CD4-positive, alpha-beta T cell (primary cell): ENCODE measurements around the gene NECTIN4. TPM values are rescaled to one million over a fixed set of nuclear protein-coding genes. Genes with fewer than 3 reads are reported as not detected.

Experiments used
- ATAC-seq: fragments of 200-7000 bp; cut with Tn5 transposase; one replicate; pipeline ENCODE4 v1.10.0; 2022; ENCODE audit warnings: mild to moderate bottlenecking; ENCODE audit not compliant: poor library complexity
- CTCF ChIA-PET: fragments of 350-600 bp; sonication (Branson Sonifier 250); formaldehyde crosslinking; loops from one replicate; lab custom pipeline; 2021; ENCODE audit warnings: antibody characterized with exemption, inconsistent platforms; lab: Charles Lee
- POLR2A ChIA-PET: fragments of 350-600 bp; sonication (Branson Sonifier 250); formaldehyde crosslinking; loops from one replicate; lab custom pipeline; 2021; ENCODE audit warnings: antibody characterized with exemption, inconsistent platforms; lab: Charles Lee
- DNase-seq, 14 experiments: peaks; one replicate each; pipeline ENCODE4 v3.0.0-alpha.2; 2013 to 2020; ENCODE audit warnings: mixed read lengths in 2 of 14
- H3K27ac ChIP-seq, 2 donors: one replicate each; pipeline versions ENCODE4 v1.5.1 to v1.7.0; 2013; ENCODE audit warnings: low read length in 2 of 2, low read depth in 1 of 2, mild to moderate bottlenecking in 1 of 2
- H3K27me3 ChIP-seq, 2 experiments: 1 replicate in 1 of 2; 2 replicates in 1 of 2; pipeline versions ENCODE4 v1.6.1 to v1.7.0; 2013; ENCODE audit warnings: low read length in 2 of 2, control low read depth in 1 of 2, mild to moderate bottlenecking in 1 of 2, moderate library complexity in 1 of 2; ENCODE audit not compliant: insufficient read depth in 2 of 2, control insufficient read depth in 1 of 2
- H3K36me3 ChIP-seq: one replicate; pipeline ENCODE4 v1.6.1; 2013; ENCODE audit warnings: low read length, control low read depth; ENCODE audit not compliant: insufficient read depth
- H3K4me1 ChIP-seq: one replicate; pipeline ENCODE4 v1.6.1; 2013; ENCODE audit warnings: low read length, control low read depth; ENCODE audit not compliant: insufficient read depth
- H3K4me3 ChIP-seq: one replicate; pipeline ENCODE4 v1.5.1; 2013; ENCODE audit warnings: mild to moderate bottlenecking, low read length, moderate library complexity
- H3K9me3 ChIP-seq, 2 experiments: 1 replicate in 1 of 2; 2 replicates in 1 of 2; pipeline versions ENCODE4 v1.6.1 to v1.7.0; 2013; ENCODE audit warnings: low read length in 2 of 2, mild to moderate bottlenecking in 2 of 2, control low read depth in 1 of 2, moderate library complexity in 1 of 2; ENCODE audit not compliant: control insufficient read depth in 1 of 2, insufficient read depth in 1 of 2
- H3K27ac Mint-ChIP-seq: one replicate; pipeline ENCODE4 v1.8.0; 2020; ENCODE audit warnings: mixed read lengths
- H3K27me3 Mint-ChIP-seq: one replicate; pipeline ENCODE4 v1.8.0; 2021; ENCODE audit warnings: mixed read lengths
- H3K36me3 Mint-ChIP-seq: one replicate; pipeline ENCODE4 v1.8.0; 2021; ENCODE audit warnings: low read depth, mixed read lengths
- H3K4me1 Mint-ChIP-seq: one replicate; pipeline ENCODE4 v1.8.0; 2021; ENCODE audit warnings: low read depth, mixed read lengths
- H3K4me3 Mint-ChIP-seq: one replicate; pipeline ENCODE4 v1.8.0; 2020; ENCODE audit warnings: mild to moderate bottlenecking, mixed read lengths
- H3K9me3 Mint-ChIP-seq: one replicate; pipeline ENCODE4 v1.8.0; 2020; ENCODE audit warnings: mixed read lengths
- intact Hi-C, 2 experiments: fragments of 100-400 bp; cut with DNase I in 1 of 2; cut with micrococcal nuclease in 1 of 2; formaldehyde crosslinking; loops; one replicate each; pipeline versions ENCODE4 v1.15.1 to v1.9.0; 2023 to 2025; cut with DNase I, micrococcal nuclease
- total RNA-seq, 174 experiments: library from RNA in 2 of 174; stranded (reverse) in 2 of 174; gene quantifications; one replicate each; pipeline ENCODE4 v1.2.3 and lab custom pipeline; 2021 to 2026
- TF ChIP-seq, protein P1 (sequence below): fragments of 200-600 bp; IDR thresholded peaks from one replicate; pipeline ENCODE4 v1.8.0; 2022; ENCODE audit warnings: antibody characterized with exemption, mild to moderate bottlenecking

NECTIN4 gene
- total RNA-seq, 2 experiments from 2014 or later: 0.22 TPM

DNA sequence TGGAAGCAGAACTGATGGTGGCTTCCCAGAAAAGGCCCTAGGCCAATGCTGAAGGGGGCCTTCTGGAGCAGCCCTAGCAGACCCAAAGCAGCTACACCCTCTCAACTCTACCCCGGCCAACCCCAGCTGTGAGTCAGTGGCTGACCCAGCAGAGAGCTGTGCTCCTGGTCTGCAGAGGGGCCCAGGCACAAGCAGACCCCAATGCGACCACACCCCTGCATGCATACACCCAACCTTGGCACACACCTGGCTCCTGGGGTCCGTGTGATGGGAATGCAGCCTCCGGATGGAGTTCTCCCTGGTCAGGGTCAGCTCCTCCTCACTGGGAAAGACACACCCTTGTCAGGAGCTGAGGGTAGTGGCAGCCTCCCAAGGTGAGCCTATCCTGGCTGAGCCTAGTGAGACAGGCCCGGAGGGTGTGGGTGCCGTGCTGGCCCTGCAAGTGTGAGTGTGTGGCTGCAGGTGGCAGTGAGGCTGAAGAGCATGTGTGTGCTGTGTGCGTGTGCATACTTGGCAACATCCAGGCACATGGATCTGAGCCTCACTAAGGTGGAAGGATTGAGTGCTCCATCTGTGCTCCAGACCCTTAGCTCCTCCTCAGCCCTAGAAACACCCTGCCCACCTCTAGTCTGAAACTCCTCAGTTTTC is 15.8 kb downstream of the NECTIN4 start:
- no peak for DNase-seq

DNA sequence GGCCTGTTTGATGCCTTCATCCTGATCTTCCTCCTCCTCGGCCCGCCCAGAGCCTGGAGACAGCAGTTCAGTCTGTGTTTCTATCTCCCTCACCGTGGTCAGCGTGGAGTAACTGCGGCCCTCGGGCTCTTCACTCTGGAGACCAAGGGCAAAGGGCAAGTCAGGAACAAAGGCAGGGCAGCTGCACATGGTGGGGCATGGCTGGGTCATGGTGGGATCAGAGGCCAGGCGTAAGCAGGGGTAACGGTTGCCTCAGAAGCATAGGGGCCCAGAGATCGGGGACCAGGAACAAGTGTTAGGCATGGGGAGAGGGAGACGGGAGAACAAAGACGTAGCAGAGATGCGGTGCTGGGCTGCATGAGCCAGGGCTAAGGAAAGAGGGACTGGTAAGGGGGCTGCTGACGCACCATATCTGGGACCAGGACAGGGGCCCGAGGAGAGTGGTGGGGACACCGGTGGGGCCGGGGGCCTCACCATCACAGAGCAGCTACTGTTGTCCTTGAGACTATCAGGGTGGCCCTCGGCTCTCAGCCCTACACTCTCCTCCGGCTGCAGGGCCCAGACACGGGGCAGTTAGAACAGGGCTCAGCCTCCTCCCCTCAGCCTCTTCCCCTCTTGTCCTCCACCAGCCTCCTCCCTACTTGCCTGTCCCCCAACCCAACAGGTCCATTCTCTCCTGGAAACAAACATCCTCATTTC is 16.5 kb downstream of the NECTIN4 start:
- Histone ChIP-seq H3K9me3 (no peaks in the 10 kb centered on the region), H3K4me3 (no peak overlapping the region), H3K27me3 (no peaks in the 10 kb centered on the region), H3K27ac (no peak overlapping the region), H3K4me1 (peaks cover 35% of the 10 kb centered on the region), H3K36me3 (no peaks in the 10 kb centered on the region)
- ChIA-PET POLR2A (interaction anchor here (8.2 kb wide), 1 partner anchor 25 kb away, joined by 295 read pairs; the partner anchor contains the start of gene USF1), CTCF (no interaction called here)
- TF ChIP-seq, protein P1, sequence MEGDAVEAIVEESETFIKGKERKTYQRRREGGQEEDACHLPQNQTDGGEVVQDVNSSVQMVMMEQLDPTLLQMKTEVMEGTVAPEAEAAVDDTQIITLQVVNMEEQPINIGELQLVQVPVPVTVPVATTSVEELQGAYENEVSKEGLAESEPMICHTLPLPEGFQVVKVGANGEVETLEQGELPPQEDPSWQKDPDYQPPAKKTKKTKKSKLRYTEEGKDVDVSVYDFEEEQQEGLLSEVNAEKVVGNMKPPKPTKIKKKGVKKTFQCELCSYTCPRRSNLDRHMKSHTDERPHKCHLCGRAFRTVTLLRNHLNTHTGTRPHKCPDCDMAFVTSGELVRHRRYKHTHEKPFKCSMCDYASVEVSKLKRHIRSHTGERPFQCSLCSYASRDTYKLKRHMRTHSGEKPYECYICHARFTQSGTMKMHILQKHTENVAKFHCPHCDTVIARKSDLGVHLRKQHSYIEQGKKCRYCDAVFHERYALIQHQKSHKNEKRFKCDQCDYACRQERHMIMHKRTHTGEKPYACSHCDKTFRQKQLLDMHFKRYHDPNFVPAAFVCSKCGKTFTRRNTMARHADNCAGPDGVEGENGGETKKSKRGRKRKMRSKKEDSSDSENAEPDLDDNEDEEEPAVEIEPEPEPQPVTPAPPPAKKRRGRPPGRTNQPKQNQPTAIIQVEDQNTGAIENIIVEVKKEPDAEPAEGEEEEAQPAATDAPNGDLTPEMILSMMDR: no peak
- Mint-ChIP-seq H3K36me3 (peaks cover 20% of the 10 kb centered on the region), H3K4me1 (peaks cover 41% of the 10 kb centered on the region), H3K27me3 (no peaks in the 10 kb centered on the region), H3K4me3 (no peak overlapping the region), H3K9me3 (no peaks in the 10 kb centered on the region), H3K27ac (peak overlapping the region; percentile 30)
- ATAC-seq: no peak
- intact Hi-C loops: loop anchor here (1.0 to 2.0 kb wide), 2 partner anchors 18 to 24 kb away; no protein-coding TSS in a partner anchor
- no peak for DNase-seq

More for the DNA sequence above, 15.8 kb downstream of the NECTIN4 start:
- H3K27ac ChIP-seq: no peak overlapping the region
- H3K9me3 Mint-ChIP-seq: no peaks in the 10 kb centered on the region
- H3K4me1 ChIP-seq: peaks cover 32% of the 10 kb centered on the region
- peak overlapping the region; percentile 30 for H3K27ac Mint-ChIP-seq
- no peaks in the 10 kb centered on the region for H3K27me3 Mint-ChIP-seq
- TF ChIP-seq, protein P1: no peak
- peaks cover 14% of the 10 kb centered on the region for H3K36me3 Mint-ChIP-seq
- H3K9me3 ChIP-seq: no peaks in the 10 kb centered on the region
- POLR2A ChIA-PET: no interaction called here
- CTCF ChIA-PET: interaction anchor here (0.6 kb wide), 1 partner anchor 39 kb away, joined by 3 read pairs; no protein-coding TSS in a partner anchor
- H3K4me3 Mint-ChIP-seq: no peak overlapping the region
- no peaks in the 10 kb centered on the region for H3K27me3 ChIP-seq
- peaks cover 35% of the 10 kb centered on the region for H3K4me1 Mint-ChIP-seq
- H3K4me3 ChIP-seq: no peak overlapping the region
- H3K36me3 ChIP-seq: no peaks in the 10 kb centered on the region
- intact Hi-C loops: loop anchor here in 1 of 2 experiments (2.0 kb wide), 1 partner anchor 17 kb away; no protein-coding TSS in a partner anchor
- no peak for ATAC-seq

DNA sequence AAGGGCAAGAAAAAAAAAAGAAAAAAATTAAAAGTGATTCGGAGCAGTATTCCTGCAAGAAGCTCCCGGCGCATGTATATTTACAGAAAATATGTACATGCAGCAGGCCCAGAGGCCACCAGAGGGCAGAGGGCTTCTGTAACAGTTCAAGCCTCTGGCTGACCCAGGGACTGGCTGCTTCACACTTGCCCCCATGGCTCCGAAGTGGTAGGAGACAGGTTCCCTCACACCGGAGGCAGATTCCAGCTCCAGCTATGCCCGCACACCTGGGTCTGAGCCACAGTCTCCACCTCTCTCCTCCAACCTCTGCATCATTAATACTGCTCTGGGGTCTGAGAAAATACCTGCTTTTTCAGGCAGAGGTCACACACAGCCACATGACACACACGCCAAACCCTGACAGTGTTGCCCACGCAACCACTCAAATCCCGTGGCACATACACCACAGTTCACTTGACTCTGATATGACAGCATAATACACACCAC is 17.4 kb downstream of the NECTIN4 start:
- no peaks in the 10 kb centered on the region for H3K27me3 Mint-ChIP-seq
- H3K4me1 Mint-ChIP-seq: peaks cover 51% of the 10 kb centered on the region
- H3K4me3 ChIP-seq: no peak overlapping the region
- H3K27ac ChIP-seq: no peak overlapping the region
- peaks cover 45% of the 10 kb centered on the region for H3K4me1 ChIP-seq
- no peak overlapping the region for H3K4me3 Mint-ChIP-seq
- no peaks in the 10 kb centered on the region for H3K27me3 ChIP-seq
- peaks cover 28% of the 10 kb centered on the region for H3K36me3 Mint-ChIP-seq
- H3K36me3 ChIP-seq: peaks cover 2% of the 10 kb centered on the region
- ATAC-seq (no peak), DNase-seq (peak in 13 of 14 experiments; percentile 29 to 78 (median 42))
- ChIA-PET CTCF (interaction anchor here (0.6 to 3.3 kb wide), 16 partner anchors 17 to 295 kb away, joined by 3 to 36 read pairs (median 4); partner anchors contain the start of genes CFAP126, F11R, KLHDC9 and NIT1), POLR2A (interaction anchor here (1.1 to 8.2 kb wide), 5 partner anchors 11 to 61 kb away, joined by 3 to 295 read pairs (median 20); partner anchors contain the start of genes F11R, KLHDC9 and USF1)
- intact Hi-C loops: loop anchor here (1.0 to 2.0 kb wide), 2 partner anchors 19 to 25 kb away; no protein-coding TSS in a partner anchor
- H3K27ac Mint-ChIP-seq: peak overlapping the region; percentile 90
- TF ChIP-seq, protein P1: peak; percentile 59
- H3K9me3 ChIP-seq: no peaks in the 10 kb centered on the region
- no peaks in the 10 kb centered on the region for H3K9me3 Mint-ChIP-seq
